DMS114 treated with DMSO at 0.1 percent for 48 hours (cell line): ENCODE results near the gene PLXNB2.
"Not testable (repeated sequence)": the region's sequence is repeated elsewhere in the genome, so short reads cannot be mapped to it uniquely, and the experiment has no call there.

Experiments
- DNase-seq: peaks from one replicate; lab custom pipeline; 2025; ENCODE audit not compliant: unreplicated experiment; lab: John Stamatoyannopoulos, UW

PLXNB2 gene

DNA sequence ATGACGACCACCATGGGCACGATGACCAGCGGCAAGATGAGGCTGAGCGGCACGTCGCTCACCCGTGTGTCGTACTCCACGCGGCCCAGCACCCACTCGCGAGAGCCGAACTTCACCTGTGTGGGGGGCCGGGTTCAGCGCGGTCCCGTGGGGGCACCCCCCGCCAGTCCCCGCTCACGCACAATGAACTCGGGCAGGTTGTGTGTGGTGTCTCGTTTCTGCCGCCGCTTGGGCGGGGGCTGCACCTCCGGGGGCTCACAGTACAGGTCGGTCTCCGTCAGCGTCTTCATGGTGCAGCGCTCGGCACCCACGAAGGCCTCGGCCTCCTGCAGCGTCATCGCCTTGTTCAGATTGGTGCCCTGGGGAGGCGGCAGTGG is 26.1 kb downstream of the PLXNB2 start:
- DNase-seq = no peak

DNA sequence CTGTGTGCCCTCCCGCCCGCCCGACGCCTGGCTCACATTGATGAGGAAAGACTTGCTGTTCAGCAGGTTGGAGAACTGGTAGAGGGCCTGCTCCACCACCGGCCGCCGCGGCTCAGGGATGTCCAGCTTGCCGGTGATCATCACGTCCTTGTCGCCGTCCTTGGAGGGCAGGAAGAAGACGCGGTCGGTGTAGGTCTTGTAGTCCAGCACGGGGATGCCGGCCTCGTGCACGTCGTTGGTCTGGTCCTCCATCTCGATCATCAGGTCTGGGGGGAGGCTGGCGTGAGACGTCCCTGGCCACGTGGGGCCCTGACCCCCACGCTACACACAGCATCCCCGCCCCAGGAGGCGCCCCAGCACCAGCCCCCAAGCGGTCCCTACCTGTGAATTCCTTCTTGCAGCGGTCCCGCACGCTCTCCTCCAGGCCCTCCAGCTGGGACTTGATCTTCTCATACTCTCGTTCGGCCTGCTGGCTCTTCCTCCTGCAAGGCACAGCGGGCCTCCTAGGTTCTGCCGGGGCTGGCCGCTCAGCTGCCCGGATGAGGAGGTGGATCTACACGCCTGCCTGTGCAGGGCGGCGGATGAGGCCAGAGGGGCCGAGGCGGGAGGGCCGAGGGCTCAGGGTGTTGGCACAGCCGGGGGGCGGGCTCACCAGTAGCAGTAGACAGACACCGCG is 26.6 kb downstream of the PLXNB2 start:
- DNase-seq = no peak

DNA sequence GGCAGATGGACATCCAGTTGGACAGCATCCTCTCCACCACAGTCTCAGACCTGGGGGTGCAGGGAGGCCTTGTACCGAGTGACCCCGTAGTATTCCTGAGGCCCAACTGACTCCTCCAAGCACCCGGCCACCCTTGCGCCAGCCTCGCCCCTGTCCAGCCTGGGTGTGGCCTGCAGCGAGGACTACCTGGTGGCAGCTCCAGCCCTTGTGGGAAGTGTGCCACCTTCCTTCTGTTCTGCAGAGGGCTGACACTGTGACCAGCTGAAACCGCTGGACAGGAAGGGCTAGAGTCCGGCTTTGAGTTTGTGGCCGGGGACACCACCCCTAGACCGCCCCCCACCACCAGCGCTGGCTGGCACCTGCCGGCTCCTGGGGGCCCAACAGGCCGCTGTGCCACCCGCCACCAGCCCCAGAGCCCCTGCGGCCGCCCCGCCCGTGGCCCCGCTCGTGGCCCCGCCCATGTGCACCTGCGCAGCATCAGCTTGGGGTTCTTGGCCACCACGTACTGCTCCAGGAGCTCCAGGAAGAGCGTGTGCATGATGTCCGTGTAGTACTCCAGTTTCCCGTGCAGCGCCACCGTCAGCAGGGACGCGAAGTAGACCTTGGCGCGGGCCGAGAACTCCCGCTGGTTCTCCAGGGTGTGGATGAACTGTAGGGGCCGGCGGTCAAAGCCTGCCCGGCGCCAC is 27.3 kb downstream of the PLXNB2 start:
- no peak for DNase-seq

DNA sequence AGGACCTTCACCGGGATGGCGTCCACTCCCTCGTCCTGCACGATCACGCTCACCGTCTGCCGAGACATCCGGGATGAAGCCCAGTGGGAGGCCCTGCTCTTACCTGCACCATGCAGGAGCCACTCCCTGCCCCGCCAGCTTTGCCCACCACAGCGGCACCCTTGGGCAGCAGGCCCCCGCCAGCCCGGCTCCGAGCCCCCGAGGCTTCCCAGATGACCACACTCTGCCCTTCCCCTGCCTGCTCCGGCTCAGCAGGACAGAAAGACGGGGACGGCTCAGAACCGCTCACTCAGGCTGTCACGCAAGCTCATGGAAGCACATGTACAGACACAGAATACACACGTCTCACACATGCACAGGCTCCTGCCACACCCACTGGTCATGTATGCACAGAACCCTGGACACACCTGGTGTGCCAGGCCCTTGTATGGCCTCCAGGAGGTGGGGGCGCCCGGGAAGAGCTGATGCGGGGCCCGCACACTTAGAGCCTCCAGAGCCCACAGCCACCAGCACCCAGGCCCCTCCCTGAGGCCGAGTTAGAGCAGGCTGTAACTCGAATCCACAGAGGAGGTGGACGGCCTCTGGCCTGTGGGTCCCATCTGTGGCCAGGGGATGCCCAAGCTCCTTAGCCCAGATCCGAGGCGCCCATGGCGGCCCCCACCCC is 28.4 kb downstream of the PLXNB2 start:
- DNase-seq = no peak

DNA sequence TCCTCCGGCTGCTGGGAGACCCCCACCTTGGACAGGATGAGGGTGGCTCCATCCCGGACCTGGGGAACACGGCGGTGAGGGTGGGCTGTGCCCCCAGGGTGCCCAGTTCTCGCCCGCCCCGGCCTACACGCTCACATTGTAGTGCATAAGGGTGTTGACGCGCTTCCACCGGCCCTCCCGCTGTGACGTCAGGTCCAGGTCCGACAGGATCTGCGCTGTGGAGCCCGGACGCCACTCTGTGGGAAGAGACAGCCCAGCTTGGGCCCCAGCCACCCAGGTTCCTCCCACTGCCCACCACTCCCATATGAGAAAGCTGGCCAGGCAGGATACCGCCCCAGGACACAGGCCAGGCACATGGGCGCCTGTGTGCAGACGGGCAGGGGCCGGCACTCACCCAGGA is 29.0 kb downstream of the PLXNB2 start:
- DNase-seq = no peak

DNA sequence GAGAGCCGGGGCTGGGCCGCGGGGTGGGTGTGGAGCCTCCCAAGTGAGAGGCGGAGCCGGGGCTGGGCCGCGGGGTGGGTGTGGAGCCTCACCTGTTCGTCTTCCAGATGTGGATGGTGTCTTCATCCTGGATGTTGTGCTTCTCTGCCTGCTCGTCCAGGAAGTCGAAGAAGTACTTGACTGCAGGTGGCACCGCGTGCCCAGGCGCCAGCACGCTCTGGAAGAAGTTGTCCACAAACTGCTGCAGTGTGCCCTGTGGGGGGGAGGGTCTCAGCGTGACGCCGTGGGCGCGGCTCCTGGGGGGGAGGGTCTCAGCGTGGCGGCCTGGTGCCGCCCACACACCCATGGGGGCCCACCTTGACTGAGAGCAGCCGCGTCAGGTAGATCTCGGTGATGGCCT is 29.7 kb downstream of the PLXNB2 start:
- DNase-seq = no peak

DNA sequence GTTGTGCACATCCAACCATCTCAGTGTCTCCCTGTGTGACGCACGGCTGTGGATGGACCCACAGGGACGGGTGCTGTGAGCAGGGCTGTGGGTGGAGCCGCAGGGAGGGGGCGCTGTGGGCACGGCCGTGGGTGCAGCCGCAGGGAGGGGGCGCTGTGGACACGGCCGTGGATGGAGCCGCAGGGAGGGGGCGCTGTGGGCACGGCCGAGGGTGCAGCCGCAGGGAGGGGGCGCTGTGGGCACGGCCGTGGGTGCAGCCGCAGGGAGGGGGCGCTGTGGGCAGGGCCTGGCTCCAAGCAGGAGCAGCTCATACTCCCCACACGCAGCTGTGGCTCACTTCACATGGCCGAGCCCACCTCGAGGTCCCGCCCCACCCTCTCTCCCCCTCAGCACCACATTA is 31.3 kb downstream of the PLXNB2 start:
- DNase-seq = no peak

DNA sequence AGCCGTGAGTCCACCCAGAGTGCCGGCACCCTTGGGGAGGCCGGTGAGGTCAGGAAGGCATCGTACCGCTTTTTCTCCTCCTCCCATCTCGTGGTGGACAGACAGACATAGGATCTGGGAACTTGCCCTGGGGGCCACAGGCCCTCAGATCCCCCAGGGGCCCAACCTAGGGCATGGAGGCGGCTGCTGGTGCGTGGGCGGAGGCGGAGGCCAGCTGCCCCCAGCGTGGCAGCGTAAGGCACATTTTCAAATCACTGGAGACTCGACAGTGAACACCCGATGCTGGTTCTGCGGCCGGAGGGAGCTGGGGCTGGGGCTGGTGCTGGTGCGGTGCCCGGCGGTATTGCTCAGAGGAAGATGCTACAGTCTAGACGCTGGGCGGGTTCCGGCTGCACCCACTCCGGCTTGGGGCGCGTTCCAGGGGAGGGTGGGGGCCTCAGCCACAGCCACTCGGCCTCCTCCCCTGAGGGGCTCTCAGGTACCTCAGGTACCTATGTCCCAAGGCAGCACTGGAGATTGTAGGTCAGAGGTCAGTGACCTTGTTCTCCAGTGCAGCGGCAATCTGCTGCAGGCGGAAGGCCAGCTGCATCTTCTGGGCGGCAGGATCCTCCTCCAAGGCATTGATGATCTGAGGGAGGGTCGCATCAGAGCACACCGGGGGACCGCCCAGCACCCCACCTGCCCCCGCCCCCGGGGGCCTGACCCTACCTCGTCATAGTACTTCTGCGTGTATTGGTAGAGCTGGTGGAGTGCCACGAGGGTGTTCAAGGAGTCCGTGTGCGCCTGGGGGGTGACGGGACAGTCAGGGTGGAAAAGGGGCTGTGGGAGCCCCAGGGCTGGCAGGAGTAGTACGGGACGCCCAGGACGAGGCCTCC is 32.0 kb downstream of the PLXNB2 start:
- no peak for DNase-seq

DNA sequence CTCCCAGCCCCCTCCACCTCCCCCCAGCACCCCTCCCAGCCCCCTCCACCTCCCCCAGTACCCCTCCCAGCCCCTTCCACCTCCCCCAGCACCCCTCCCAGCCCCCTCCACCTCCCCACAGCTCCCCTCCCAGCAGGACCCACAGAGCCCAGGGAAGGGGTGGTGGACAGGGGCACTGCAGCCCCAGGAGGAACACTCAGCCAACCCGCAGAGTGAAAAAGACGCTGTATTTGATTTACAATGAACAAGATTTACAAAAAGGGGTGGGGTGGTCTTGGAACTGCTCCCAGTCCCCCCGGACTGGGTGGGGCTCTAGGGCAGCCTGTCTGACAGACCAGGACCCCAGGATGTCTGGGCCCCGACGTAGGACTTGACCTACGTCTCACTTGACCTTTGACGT is 32.7 kb downstream of the PLXNB2 start:
- no peak for DNase-seq

DNA sequence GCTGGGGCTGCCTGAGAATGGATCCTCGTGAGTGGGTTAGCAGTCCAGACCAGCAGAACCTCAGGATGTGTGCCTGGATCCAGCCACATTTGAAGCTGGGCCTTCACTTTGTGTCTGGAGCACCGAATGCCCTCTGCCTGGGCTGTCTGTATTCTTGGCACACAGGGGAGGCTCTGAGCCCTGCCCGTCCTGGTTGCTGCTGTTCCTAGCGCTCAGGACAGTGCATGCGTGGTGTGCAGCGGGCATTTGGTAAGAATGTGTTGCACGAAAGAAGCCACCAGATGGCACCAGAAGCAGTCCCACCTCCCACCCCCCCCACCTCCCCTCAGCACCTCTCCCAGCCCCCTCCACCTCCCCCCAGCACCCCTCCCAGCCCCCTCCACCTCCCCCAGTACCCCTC is 33.1 kb downstream of the PLXNB2 start:
- DNase-seq = peak; percentile 73

DNA sequence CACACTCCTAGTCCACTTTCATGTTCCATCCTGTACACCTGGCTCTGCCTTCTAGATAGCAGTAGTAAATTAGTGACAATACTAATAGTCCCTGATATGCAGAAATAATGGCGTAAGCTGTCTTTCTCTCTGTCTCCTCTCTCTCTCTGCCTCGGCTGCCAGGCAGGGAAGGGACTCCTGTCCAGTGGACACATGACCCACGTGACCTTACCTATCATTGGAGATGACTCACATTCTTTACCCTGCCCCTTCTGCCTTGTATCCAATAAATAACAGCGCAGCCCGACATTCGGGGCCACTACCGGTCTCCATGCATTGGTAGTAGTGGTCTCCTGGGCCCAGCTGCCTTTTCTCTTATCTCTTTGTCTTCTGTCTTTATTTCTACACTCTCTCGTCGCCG is 33.7 kb downstream of the PLXNB2 start:
- not testable (repeated sequence) for DNase-seq

DNA sequence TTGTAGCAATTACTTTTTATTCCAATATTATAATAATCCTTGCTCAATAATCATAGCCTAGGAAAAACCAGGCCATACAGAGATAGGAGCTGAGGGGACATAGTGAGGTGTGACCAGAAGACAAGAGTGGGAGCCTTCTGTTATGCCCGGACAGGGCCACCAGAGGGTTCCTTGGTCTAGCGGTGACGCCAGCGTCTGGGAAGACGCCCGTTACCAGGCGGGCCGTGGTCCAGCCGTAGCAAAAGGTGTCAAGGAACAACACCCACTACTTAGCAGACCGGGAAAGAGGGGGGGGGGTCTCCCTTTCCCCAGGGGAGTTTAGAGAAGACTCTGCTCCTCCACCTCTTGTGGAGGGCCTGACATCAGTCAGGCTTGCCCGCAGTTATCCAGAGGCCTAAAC is 34.1 kb downstream of the PLXNB2 start:
- not testable (repeated sequence) for DNase-seq

DNA sequence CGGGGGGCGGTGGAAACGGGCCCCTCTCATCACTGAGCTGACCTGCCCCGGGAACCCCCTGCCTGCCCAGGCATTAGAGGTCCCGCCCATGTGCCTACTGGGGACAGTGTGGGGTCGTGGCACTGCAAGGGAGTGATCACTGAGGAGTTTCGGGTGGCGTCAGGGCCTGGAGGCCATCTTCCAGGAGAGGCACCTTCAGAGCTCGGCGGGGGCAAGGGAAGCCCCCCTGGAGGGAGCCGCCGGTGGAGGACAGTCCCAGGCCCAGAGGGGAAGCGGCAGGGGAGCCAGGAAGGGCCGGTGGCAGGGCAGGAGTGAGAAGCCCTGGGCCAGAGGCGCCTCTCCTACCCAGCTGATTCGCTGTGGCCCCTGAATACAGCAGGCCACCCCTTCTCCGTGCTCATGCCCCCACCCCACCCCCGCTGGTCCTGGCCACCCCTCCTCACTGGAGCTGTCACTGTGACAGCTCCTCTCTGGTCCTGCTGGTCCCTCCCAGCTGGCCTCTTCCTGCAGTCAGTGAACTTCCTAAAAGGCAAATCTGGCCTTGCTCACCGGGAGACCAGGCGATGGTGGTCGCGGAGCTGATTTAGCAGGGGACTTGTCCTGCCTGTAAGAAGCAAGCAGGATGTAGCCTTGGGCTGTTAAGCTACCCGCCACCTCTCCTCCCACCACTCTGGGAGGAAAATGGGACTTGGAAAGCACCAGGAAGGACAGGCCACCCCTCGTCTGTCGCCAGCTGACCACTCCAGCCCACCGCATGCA is 35.2 kb downstream of the PLXNB2 start:
- DNase-seq = no peak

DNA sequence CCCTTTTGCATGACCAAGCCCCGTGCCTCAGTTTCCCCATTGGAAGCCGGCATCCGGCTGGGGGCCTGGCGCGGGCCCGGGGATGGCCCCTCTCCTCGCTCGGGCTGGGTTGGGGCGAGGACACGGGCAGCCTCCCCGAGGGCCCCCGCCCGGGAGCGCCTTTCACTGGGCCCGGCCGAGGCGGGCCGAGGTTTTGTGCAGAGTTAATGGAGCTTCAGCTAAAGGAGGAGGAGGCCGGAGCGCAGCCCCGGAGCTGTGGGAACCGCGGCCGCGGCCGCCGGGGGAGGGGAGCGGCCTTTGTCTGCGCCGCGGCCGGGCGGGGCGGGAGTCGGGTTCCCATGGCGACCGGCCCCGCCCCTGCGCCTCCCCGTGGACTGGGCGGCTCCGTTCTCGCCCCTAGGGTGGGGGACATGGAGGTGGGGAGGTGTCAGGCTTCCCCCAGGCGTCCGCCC is 35.9 kb downstream of the PLXNB2 start:
- DNase-seq = peak; percentile 27

DNA sequence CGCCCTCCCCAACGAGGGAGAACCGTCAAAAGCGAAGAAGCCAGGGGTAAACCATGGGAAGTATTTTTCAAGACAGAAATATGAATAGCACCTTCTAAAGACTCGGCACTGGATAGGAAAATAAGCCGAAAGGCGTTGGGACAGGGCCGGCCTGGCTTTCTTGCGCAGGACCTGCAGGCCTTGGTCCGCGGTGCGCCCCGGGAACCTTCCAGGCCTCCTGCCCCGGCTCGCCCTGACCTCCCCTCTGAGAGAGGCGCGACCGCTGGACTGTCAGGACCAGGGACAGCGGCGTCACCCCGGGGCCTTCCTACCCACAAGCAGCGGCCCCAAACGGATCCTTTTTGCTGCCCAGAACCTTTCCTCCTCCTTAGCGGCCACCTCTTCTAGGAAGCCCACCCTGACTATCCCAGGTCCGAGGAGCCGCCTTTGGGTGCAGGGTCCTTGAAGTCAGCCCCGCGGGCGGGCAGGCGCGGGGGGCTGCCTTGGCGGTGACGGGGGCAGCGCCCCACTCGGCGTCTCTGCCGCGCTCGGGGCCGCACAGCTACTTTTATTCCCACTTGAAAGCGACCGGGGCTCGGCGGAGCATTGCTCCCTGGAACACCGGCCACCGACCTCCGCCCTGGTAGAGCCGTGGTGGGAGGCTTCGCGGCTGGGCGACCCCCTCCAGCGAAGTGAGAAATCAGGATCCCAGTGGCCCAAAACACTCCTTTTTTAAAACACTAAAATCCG is 36.6 kb downstream of the PLXNB2 start:
- DNase-seq = no peak

DNA sequence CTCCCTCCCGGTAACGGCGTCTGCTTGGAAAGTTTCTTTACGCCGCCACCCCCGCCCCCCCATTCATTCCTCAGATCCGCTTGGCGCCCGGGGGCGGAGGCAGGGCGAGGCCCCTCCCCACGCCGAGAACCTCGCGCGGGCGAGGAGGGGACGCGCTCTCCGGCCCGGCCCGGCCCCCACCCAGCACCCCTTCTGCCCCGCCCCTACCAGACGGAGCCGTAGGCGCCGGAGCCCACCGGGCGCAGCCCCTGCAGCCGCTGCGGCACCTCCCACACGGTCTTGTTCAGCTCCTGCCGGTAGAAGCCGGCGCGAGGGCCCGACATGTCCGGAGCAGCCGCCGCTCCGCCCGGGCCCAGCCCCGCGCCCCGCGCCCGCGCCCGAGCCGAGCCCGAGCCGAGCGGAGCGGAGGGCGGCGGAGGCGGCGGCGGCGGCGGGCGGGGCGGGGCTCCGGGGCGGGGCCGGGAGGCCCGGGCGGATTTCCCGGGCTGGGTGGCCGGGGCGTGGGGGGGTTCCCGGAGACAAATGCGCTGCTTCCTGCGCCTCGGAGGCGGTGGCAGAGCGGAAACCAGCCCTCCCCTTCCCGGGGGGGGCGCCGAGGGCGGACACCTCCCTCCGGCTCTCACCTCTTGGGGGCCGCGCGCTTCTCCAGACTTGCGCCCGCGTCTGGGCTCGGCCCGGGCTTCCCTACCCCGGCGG is 37.3 kb downstream of the PLXNB2 start, which contains the start of gene MAPK11:
Gene MAPK11 (minus strand): TSS at position 411 of the 696 bp plus-strand sequence. CDS start 88 bp downstream, at position 323.
- peak; percentile 15 for DNase-seq

DNA sequence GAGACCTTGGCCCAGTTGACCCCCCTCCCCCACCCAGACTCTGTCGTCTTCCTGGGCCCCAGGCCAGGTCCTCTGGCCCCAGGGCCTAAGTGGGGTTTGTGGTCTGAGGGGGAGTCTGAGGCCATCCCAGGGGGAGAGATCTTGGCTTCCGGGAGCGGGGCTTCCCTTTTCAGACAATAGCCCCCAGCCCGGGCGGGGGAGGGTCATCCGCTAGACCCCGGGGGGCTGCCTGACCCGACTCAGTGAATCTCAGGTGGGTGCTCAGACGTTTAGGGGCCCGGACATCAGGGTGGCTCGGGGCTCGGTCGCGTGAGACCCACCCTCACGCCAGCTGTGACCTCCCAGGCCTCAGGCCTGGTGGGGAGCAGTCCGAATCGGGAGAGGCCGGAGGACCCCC is 37.9 kb downstream of the PLXNB2 start:
- no peak for DNase-seq

DNA sequence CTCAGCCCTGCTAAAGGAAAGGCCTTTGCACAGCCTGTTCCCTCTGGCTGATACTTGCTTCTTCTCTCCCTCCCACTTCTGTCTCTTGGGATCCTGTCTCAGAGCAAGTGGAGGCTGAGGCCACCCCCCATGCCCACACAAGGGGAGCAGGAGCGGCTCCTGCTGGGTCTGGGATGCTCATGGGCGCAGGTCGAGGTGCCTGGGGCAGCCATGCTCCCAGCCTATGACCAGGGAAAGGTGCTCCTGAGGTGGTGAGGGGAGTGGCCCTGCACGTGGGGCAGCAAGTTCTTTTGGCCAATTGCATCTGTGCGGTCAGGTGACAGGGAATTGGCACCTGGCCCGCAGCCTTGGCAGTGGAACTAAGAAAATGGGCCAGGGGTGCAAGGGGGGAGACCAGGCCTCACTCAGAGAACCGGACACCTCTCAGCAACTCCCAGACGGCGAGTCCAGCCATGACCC is 38.8 kb downstream of the PLXNB2 start:
- DNase-seq = no peak
